Adipose tissue (tissue), 3 donors: ENCODE results near the gene BEST1. TPM values are rescaled to one million over a fixed set of nuclear protein-coding genes. Genes with fewer than 3 reads are reported as not detected.
"Not testable (repeated sequence)": the region's sequence is repeated elsewhere in the genome, so short reads cannot be mapped to it uniquely, and the experiment has no call there.

Experiments
- H3K27ac ChIP-seq: one replicate; pipeline ENCODE4 v1.5.1; 2013; ENCODE audit warnings: low read depth, low read length
- WGBS, 3 donors: extraction: QIAGEN DNeasy Blood & Tissue Kit; methylation state at CpG; one replicate each; pipeline ENCODE4 v1.1.7; 2013; 5-methylcytosine and 5-hydroxymethylcytosine counted together
- polyA plus RNA-seq, 3 donors: library from polyadenylated mRNA; stranded (reverse); fragments of 200-250 nt; gene quantifications; one replicate each; pipeline ENCODE4 v1.2.3, GENCODE V29; 2013
- donor health status: healthy with polysubstance abuse.
- donor health status: Bipolar disorder and iron deficiency.
- donor health status: healthy.

The BEST1 gene
- polyA plus RNA-seq, 3 donors, result 3.0 to 14.8 (median 5.2) TPM

DNA sequence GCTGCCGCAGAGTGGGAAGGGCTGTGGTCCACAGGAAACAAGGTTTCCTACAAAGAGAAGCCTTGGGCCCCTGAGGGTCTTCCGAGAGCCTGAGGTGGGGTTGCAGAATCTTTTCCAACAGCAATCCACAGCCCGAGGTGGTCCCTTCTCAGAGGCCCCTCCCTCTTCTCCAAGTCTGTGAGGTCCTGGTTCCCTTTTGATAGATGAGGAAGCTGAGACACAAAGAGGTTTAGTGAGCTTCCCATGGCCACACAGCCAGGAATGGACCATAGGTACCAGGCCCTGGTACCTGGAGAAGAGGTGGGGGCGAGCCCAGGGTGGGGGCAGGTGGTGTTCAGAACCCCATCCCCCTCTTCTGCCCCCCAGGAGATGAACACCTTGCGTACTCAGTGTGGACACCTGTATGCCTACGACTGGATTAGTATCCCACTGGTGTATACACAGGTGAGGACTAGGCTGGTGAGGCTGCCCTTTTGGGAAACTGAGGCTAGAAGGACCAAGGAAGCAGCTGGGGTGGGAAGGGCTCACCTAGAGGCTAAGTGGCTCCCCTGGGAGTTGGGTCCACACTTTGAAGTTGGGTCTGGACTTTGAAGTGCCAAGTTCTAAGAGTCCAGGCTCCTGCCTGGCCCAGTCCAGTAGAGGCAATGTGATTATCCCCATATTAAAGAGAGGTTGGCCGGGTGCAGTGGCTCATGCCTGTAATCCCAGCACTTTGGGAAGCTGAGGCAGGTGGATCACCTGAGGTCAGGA lies 7.0 kb downstream of the BEST1 start:
- 88 to 92% (median 91%) methylated on average over 7 of the region's 7 CpGs for WGBS, 3 donors
- H3K27ac ChIP-seq, result no peak overlapping the region

GRCh38 chr11:61958590-61958989 lies 8.4 kb downstream of the BEST1 start:
- WGBS, 3 donors, result 60 to 86% (median 68%) methylated on average over 3 of the region's 3 CpGs
- H3K27ac ChIP-seq, result no peak overlapping the region

DNA sequence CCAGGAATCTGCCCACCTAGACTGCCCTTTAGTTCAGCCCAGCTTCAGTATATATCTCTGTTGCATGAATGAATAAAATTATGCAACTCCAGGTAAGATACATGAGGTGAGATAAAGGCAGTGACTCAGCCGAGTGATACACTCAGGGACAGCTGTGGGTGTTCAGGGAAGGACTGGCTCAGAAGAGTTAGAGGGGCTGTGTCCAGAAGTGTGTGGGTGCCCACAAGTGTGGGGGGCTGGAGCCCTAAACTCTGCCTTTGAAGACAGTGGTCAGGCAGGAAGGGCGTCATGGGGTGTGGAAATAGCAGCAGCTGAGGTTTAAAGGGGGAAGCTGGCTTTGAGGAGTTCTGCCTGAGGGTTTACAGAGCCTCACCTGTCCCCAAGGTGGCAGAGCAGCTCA lies 9.0 kb downstream of the BEST1 start:
- H3K27ac ChIP-seq, result no peak overlapping the region
- 33 to 62% (median 42%) methylated on average over 2 of the region's 2 CpGs for WGBS, 3 donors

DNA sequence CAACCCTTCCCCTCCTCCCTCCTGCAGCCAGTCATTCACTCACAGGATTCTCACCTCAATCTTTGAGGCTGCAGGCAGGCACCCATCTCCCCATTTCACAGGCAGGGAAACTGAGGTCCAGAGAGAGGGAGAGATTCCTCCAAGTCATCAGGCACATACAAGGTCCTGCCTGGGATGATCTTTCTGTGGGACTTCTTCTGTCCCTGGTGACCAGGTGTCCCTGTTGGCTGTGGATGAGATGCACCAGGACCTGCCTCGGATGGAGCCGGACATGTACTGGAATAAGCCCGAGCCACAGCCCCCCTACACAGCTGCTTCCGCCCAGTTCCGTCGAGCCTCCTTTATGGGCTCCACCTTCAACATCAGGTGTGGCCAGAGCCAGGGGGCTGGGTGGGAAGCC lies 9.5 kb downstream of the BEST1 start:
- H3K27ac ChIP-seq, result no peak overlapping the region
- WGBS, 3 donors, result 91 to 94% (median 94%) methylated on average over 6 of the region's 6 CpGs

GRCh38 chr11:61960532-61960931 lies 10.4 kb downstream of the BEST1 start:
- 69 to 84% (median 83%) methylated on average over 3 of the region's 3 CpGs for WGBS, 3 donors
- H3K27ac ChIP-seq, result no peak overlapping the region

- 70 to 88% (median 80%) methylated on average over 8 of the region's 8 CpGs for WGBS, 3 donors
- H3K27ac ChIP-seq, result peak overlapping the region; percentile 19
Measured at GRCh38 chr11:61961570-61962212, 11.5 kb downstream of the BEST1 start.

DNA sequence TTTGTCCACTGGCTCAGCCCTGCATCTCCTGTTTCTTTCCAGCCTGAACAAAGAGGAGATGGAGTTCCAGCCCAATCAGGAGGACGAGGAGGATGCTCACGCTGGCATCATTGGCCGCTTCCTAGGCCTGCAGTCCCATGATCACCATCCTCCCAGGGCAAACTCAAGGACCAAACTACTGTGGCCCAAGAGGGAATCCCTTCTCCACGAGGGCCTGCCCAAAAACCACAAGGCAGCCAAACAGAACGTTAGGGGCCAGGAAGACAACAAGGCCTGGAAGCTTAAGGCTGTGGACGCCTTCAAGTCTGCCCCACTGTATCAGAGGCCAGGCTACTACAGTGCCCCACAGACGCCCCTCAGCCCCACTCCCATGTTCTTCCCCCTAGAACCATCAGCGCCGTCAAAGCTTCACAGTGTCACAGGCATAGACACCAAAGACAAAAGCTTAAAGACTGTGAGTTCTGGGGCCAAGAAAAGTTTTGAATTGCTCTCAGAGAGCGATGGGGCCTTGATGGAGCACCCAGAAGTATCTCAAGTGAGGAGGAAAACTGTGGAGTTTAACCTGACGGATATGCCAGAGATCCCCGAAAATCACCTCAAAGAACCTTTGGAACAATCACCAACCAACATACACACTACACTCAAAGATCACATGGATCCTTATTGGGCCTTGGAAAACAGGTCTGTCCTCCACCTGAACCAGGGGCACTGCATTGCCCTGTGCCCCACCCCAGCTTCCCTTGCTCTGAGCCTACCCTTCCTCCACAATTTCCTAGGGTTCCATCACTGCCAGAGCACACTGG lies 12.3 kb downstream of the BEST1 start:
- WGBS, 3 donors, result 84 to 91% (median 84%) methylated on average over 12 of the region's 12 CpGs
- peak overlapping the region; percentile 19 for H3K27ac ChIP-seq

GRCh38 chr11:61963016-61963281 lies 12.8 kb downstream of the BEST1 start:
- H3K27ac ChIP-seq, result no peak overlapping the region

DNA sequence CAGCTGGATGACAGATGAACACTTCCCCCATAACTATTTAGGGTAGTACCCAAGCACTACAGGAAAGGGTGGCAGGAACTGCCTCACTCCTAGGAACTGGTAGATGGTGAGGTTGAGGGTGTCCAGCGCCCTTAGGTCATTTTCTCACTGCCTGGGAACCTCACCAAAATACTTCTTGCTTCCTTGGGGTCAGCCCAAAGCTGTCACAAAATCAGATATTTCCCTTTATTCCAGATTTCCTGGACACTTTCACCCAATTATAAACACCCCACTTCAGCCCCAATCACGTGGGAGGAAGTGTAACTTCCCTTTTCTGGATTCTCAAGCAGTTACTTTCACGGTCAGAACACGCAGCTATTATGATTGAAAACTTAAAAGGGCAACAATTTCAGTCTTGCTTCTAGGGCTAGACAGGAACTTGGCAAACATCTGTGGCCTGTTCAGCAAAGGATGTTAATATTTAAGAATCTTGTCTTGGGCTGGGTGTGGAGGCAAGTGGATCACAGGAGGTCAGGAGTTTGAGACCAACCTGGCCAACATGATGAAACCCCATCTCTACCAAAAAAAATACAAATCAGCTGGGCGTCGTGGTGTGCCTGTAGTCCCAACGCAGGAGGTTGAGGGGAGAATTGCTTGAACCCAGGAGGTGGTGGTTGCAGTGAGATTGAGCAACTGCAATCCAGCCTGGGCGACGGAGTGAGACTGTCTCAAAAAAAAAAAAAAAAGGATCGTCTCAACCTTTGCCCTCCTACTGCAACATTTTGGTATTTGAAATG lies 13.3 kb downstream of the BEST1 start:
- WGBS, 3 donors, result 24 to 51% (median 28%) methylated on average over 10 of the region's 10 CpGs
- H3K27ac ChIP-seq, result no peak overlapping the region

More at GRCh38 chr11:61963016-61963281, 12.8 kb downstream of the BEST1 start:
- 88 to 92% (median 89%) methylated on average over 3 of the region's 3 CpGs for WGBS, 3 donors

DNA sequence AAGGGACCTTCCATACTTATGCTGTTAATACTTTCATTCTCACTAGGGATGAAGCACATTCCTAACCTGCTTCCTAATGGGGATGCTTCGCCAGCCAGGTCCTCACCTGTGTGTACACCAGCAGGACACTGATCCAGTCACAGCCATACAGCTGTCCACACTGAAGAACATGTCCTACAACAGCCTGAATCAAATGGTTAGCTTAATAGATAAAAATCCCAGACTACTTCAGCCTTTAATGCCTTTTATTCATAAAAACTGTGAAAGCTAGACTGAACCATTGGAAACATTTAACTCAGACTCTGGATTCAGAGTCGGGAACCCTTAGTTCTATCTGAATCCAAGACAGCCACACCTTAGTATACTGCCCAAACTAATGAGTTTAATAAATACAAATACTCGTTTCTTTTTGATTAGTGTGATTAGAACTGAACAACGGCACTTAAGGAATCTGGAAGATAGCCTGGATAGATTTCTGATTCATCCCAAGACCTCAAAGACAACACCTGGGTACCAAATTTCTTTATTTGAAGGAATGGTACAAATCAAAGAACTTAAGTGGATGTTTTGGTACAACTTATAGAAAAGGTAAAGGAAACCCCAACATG lies 14.0 kb downstream of the BEST1 start:
- WGBS, 3 donors, result 62 to 79% (median 71%) methylated on average over 4 of the region's 4 CpGs
- no peak overlapping the region for H3K27ac ChIP-seq

GRCh38 chr11:61964666-61965271 lies 14.6 kb downstream of the BEST1 start:
- H3K27ac ChIP-seq, result not testable (repeated sequence)
- 37 to 58% (median 43%) methylated on average over 9 of the region's 9 CpGs for WGBS, 3 donors

- 0 to 1% (median 0%) methylated on average over 13 of the region's 13 CpGs for WGBS, 3 donors
- peak overlapping the region; percentile 35 for H3K27ac ChIP-seq
Measured at GRCh38 chr11:61966734-61967115, 16.6 kb downstream of the BEST1 start.

- 2% methylated on average over 86 to 93 of the region's 93 CpGs for WGBS, 3 donors
- peak within 1 kb of the TSS; percentile 71 for H3K27ac ChIP-seq
Measured at GRCh38 chr11:61967116-61967923, 17.2 kb downstream of the BEST1 start, which contains the start of gene FTH1. FTH1 (minus strand) TSS chr11:61967634; CDS start chr11:61967425, 209 bp downstream.

DNA sequence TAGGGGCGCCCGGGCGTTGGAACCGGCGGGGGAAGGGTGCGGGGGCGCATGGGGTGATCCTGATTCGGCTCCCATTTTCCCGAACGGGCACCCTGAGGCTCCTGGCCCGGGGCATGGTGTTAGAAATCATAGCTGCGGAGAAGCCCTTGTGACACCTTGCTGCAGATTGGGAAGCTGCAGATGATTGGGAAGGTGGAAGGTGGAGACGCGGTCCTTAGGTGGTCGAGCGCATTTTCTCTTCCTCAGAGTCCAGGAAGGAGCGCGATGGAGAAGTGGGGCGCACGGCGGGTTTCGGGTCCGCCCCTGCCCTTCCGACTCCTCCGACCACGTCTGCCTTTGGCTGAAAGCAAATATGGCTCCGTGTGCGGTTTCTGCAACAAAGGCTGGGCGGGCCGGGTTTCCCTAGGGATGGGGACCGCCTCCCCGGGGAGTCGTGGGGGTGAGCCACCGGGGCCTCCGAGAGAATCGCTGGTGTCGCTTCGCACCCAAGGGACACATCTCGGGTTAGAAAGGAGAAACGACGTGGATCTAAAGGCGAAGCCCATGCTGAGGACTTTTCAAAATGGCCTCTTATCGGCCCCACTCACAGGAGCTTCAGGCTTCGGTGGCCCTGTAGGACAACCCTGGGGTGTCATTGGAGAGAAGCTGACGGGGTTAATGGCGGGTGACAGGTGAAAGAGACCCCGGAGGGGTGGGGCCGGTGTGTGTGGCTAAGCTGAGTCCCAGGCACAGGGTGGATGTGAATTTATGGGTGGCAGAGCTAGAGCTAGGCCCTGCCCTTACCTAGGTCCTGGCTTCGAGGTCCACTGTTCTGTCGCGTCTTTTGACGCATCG lies 18.0 kb downstream of the BEST1 start:
- 9 to 13% (median 12%) methylated on average over 51 to 53 of the region's 53 CpGs for WGBS, 3 donors

DNA sequence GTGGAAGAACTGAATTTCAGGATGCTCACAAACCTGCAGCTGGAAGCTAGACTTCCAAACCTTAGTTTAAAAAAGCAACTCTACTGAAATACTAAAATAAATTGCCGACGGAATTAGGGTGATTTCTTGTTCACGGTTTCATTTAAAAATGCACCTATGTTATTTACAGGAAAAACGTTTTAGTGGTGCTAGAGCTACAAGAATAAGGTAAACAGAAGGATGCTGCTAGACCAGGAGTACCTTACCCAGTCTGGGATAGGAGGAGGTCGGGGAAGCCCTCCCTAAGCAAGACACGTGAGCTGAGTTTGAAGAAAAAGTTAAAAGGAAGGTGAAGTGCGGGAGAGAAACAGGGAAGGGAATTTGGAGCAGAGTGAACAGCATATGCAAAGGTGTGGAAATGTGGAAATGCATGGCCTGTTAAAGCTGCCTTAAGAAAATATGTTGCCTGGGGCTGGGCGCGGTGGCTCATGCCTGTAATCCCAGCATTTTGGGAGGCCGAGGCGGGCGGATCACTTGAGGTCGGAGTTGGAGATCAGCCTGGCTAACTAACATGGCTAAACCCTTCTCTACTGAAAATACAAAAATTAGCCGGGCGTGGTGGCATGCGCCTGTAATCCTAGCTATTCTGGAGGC lies 18.7 kb downstream of the BEST1 start:
- 91 to 94% (median 93%) methylated on average over 16 of the region's 16 CpGs for WGBS, 3 donors
- H3K27ac ChIP-seq, result no peak overlapping the region

More for the DNA sequence above, 18.0 kb downstream of the BEST1 start:
- H3K27ac ChIP-seq, result peak overlapping the region; percentile 71

- 93 to 94% (median 94%) methylated on average over 7 of the region's 7 CpGs for WGBS, 3 donors
- no peak overlapping the region for H3K27ac ChIP-seq
Measured at GRCh38 chr11:61969391-61969758, 19.2 kb downstream of the BEST1 start.
